Neutrophil (primary cell): ENCODE data around the gene LPGAT1.

Experiments used
- H3K27ac ChIP-seq: fragments of 200-600 bp; sonication (generic); 2 replicates; pipeline ENCODE4 v1.5.1; 2016; ENCODE audit warnings: mild to moderate bottlenecking, moderate library complexity
- H3K27me3 ChIP-seq: fragments of 200-600 bp; sonication (generic); 2 replicates; pipeline ENCODE4 v1.6.0; 2016; ENCODE audit warnings: mild to moderate bottlenecking
- H3K36me3 ChIP-seq: fragments of 200-600 bp; sonication (generic); 2 replicates; pipeline ENCODE4 v1.5.1; 2017
- H3K4me1 ChIP-seq, 2 experiments: fragments of 200-600 bp in 1 of 2; sonication (generic) in 1 of 2; 1 replicate in 1 of 2; 2 replicates in 1 of 2; pipeline versions ENCODE4 v1.5.1 to v1.6.1; 2013 to 2016; ENCODE audit warnings: low read depth in 1 of 2, low read length in 1 of 2, mild to moderate bottlenecking in 1 of 2, moderate library complexity in 1 of 2; ENCODE audit not compliant: control insufficient read depth in 1 of 2, insufficient read depth in 1 of 2
- H3K4me3 ChIP-seq, 2 experiments: fragments of 200-600 bp in 1 of 2; sonication (generic) in 1 of 2; 1 replicate in 1 of 2; 2 replicates in 1 of 2; pipeline ENCODE4 v1.5.1; 2013 to 2016; ENCODE audit warnings: low read depth in 1 of 2, low read length in 1 of 2, mild to moderate bottlenecking in 1 of 2, moderate library complexity in 1 of 2
- H3K9me3 ChIP-seq: fragments of 200-600 bp; sonication (generic); 2 replicates; pipeline ENCODE4 v1.5.1; 2016
- CTCF ChIP-seq: fragments of 200-600 bp; sonication (generic); IDR thresholded peaks from 2 replicates; pipeline ENCODE4 v1.5.1; 2016; ENCODE audit warnings: antibody characterized with exemption

The LPGAT1 gene

GRCh38 chr1:211751438-211751837, 79.1 kb downstream of the LPGAT1 start:
- H3K4me3 ChIP-seq, result no peak overlapping the region
- TF ChIP-seq CTCF, result no peak
- no peaks in the 10 kb centered on the region for H3K9me3 ChIP-seq
- no peak overlapping the region for H3K27ac ChIP-seq
- H3K36me3 ChIP-seq, result peaks cover 58% of the 10 kb centered on the region
- H3K27me3 ChIP-seq, result no peaks in the 10 kb centered on the region
- peaks cover 12 to 15% of the 10 kb centered on the region in 2 experiments for H3K4me1 ChIP-seq

GRCh38 chr1:211750599-211750998, 80.0 kb downstream of the LPGAT1 start:
- peaks cover 12 to 15% of the 10 kb centered on the region in 2 experiments for H3K4me1 ChIP-seq
- H3K9me3 ChIP-seq, result no peaks in the 10 kb centered on the region
- TF ChIP-seq CTCF, result no peak
- H3K4me3 ChIP-seq, result no peak overlapping the region
- H3K27ac ChIP-seq, result no peak overlapping the region
- no peaks in the 10 kb centered on the region for H3K27me3 ChIP-seq
- H3K36me3 ChIP-seq, result peaks cover 54% of the 10 kb centered on the region

- Histone ChIP-seq H3K27me3 (no peaks in the 10 kb centered on the region), H3K4me3 (no peak overlapping the region), H3K27ac (no peak overlapping the region), H3K36me3 (peaks cover 63% of the 10 kb centered on the region), H3K9me3 (no peaks in the 10 kb centered on the region), H3K4me1 (peaks cover 12 to 15% of the 10 kb centered on the region in 2 experiments)
- TF ChIP-seq CTCF, result no peak
Observed at GRCh38 chr1:211749251-211749650, 81.3 kb downstream of the LPGAT1 start.

- Histone ChIP-seq H3K27me3 (no peaks in the 10 kb centered on the region), H3K9me3 (no peaks in the 10 kb centered on the region), H3K36me3 (peaks cover 63% of the 10 kb centered on the region), H3K27ac (no peak overlapping the region), H3K4me1 (peaks cover 12 to 15% of the 10 kb centered on the region in 2 experiments), H3K4me3 (no peak overlapping the region)
- no peak for TF ChIP-seq CTCF
Observed at GRCh38 chr1:211748810-211749209, 81.8 kb downstream of the LPGAT1 start.

- Histone ChIP-seq H3K9me3 (no peaks in the 10 kb centered on the region), H3K4me1 (peaks cover 26 to 29% of the 10 kb centered on the region in 2 experiments), H3K27me3 (no peaks in the 10 kb centered on the region), H3K36me3 (peaks cover 35% of the 10 kb centered on the region), H3K4me3 (no peak overlapping the region), H3K27ac (peak overlapping the region; percentile 30)
- no peak for TF ChIP-seq CTCF
Observed at GRCh38 chr1:211742889-211743529, 87.6 kb downstream of the LPGAT1 start.
